GM21786 (cell line): ENCODE results near the gene CCDC70.

Experiments used
- ATAC-seq: cut with Tn5 transposase; IDR thresholded peaks from one replicate; pipeline ENCODE4 v1.9.1; 2021; ENCODE audit not compliant: unreplicated experiment

The CCDC70 gene

DNA sequence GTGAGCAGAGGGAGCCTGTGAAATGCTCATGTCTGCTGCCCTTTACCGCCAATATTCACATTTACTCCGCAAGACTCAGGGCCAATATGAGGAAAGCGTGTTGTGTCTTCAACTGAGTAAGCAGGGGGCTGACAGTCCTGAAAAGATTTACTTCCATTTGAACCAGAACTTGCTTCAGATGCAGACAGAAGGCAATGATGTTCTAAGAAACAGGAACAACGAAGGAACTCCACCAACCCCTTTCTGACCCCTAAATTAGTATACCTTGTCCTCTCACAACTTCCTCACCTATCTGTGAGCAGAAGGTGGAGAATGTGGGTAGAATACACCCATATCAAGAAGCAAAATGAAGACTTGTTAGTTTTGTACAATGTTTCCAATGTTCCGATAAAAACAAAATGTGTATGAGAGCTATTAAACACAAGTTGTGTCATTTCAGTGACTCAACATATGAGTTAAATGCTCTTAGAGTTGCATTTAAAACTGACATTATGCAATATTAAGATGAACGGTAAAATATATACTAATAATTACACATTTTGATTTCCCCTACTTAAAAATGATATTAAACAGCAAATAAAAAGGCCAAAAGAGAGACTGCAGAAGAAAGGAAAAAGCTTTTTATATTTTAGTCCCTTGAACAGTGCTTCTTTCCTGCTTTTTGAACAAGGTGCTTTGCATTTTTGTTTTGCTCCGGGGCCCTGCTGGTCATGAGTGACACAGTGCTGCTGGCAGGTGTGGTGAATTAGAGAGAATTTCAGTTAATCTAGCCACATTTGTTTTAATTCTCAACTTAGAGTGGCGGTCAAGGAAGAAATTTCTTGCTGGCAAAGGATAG is 32.8 kb upstream of the CCDC70 start:
- no peak for ATAC-seq

- no peak for ATAC-seq
Measured at GRCh38 chr13:51829568-51829899, 32.2 kb upstream of the CCDC70 start.

GRCh38 chr13:51831519-51831918 is 30.2 kb upstream of the CCDC70 start:
- no peak for ATAC-seq

- peak; percentile 82 for ATAC-seq
Measured at GRCh38 chr13:51832471-51833152, 29.2 kb upstream of the CCDC70 start.

DNA sequence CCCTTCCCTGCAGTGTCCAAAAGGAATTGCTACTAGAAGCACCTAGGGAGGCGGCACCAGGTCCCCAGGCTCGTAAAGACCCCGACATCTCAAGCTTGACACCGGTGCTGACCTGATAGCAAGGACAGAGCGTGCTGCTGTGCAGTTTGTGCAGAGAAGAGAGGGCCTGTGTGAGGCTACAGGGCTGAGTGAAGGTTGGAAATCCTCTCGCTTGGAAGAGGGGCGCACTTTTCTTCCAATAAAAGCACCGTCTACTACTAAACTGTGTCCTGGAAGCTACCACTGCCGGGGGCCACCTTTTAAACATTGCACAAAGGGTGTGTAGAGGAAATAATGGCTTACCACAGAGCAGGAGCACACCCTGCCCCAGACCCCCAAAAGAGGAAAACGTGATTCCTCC is 27.8 kb upstream of the CCDC70 start:
- no peak for ATAC-seq

- ATAC-seq: no peak
Measured at GRCh38 chr13:51834581-51835171, 27.1 kb upstream of the CCDC70 start.

DNA sequence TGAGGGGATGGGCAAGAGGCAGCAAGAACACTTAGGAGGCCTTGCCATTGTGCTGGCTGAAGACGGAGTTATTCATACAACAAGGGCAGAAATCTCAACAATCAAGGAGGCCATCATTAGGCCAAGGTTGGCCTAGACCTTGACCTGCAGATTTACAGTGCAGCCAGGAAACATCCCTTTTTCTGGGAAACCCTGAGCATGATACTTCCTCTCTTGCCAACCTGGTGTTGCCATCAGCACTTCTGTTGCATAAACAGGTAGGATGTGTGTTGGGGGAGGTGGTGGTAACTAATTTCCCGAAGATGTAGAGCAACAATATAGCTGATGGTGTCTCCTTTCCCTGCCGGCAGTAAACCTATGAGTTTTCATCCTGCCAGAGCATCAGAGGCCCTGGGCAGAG is 24.8 kb upstream of the CCDC70 start:
- no peak for ATAC-seq

GRCh38 chr13:51838240-51838846 is 23.4 kb upstream of the CCDC70 start:
- ATAC-seq: no peak

DNA sequence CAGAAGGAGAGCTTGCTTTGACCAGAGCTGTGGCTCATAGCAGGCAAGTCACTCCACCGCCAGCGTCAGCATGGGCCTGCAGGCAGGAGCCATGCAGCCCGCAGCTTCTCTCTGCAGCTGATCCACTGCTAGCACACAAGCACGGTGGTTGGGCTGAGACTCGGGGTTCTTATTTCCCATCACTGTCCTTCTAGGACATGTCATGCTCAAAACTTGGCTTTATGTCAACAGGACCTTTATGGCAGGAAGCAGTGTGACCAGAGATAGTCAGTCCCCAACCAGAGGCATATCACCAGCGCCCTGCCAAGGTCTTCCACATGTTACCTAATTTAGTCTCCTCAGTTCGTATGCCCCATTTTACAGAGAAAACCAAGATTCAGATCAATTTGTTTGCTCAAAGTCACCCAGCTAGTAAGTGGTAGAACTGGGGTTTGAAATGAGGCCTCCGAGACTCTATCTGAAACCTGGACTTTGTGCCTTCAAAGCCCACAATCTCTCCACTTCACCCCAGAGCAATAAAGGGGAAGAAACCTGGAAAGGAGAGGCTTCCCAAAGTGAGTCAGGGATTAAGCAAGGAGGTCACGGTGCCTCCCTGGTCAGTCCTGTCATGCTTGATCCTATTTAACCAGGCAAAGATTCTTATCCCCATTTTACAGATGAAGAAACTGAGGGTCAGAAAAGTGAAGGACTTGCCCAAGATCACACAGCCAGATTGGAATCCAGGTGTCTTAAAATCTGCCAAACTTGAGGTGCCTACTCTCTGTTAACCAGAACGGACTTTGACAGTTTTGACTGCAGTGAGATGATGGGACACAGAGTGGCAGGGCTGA is 21.8 kb upstream of the CCDC70 start:
- no peak for ATAC-seq

DNA sequence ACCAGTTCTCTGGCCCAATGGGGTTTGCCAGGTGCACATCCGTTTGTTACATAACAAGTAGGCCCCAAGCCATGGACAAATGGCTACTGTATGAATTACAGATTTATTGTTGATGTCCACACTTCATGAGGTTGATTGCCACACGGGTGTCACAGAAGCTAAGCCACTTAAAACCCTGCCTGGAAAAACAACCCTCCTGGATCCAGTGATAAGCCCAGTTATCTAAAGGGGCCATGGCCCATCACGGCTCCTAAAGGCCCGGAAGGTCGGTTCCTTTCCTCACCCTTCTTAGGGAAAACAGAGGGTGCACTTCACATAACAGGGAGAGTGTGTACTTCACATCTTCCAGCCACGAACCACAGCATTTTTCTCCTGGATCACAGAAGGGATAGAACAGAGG is 20.9 kb upstream of the CCDC70 start:
- ATAC-seq: no peak

GRCh38 chr13:51841732-51842131 is 20.0 kb upstream of the CCDC70 start:
- no peak for ATAC-seq

DNA sequence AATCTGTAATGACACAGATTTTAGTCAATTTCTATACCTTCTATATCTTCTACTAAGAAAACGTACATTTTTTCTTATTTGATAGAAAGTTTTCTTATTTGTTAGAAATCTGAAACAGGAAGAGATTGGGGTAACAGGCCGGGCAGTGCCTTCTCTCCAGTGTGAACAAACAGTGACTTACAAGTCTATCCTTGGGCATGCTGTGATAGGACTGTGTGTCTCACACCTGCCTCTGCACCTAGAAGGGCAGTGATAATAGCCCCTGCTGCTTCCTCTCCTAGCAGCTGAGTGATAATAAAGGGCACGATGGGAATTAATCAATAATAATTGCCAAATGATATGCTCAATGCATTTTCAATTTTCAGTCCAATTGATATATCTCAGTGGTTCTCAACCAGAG is 18.2 kb upstream of the CCDC70 start:
- ATAC-seq: no peak

DNA sequence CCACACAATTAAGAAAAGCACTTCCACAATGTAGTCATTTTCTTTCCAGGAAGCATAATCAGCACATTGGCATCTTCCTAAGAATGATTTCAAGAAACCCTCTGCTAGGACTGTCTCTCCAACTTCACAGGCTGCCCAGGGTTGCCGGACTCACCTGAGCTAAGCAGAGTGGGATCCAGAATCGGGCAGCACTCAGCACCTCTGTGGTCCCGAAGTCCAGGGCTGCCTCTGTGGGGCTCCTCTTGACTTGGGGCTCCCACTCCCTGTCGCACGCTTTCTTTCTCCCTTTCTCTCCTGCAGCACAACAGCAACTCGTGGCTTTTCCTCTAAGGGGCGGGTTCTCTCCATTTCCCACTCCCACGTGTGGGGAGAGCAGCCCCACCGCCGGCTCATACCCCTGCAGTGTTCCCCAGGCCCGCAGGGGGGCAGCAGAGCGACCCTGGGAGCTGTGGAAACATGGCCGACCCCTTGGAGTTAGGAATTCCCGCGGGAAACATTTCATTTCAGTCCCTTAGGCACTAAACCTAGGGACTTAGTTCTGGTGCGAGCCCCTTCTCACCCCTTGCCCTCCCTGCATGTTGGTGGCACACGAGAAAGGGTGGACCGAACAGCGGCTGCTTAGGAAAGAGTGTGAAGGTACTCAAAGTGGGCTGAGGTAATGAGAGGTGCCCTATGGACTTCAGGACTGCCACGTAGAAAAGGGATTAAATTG is 16.8 kb upstream of the CCDC70 start, which contains the start of gene TMEM272:
Gene TMEM272, minus strand, starts transcription at position 316 of the 712 bp plus-strand sequence. CDS start 6,647 bp downstream, outside the sequence.
- ATAC-seq: no peak

DNA sequence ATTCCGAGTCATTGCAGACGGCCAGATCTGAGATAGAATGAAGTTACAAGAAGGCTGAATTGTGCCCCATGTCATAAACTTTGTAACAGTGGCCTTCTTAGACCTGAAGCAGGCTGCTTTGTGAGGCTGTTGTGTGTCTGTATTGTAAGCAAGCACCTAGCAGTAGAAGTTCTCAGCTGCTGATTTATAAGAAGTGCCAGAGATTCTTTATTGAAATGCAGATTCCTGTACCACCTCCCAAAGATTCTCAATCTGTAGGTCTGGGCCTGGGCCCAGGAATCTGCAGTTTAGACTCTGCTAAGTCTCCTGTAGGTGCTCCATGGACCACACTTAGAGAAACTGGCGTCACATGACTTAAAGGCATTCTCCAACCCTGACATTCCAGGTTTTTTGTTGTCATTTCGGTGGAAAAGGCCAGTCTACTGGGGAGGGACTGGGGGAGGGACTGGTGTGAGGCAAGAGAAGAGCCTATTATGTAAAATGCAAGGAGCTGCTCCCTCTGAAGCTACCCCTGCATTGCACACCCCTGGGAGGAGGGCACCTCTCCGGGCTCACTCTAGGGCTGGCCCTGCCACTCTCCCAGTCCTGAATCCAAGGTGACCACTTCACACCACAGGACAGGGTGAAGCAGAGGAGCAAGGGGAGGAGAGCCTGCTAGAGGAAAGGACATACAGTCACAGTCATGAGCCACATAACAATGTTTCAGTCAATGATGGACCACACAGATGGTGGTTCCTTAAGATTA is 16.0 kb upstream of the CCDC70 start:
- ATAC-seq: no peak

DNA sequence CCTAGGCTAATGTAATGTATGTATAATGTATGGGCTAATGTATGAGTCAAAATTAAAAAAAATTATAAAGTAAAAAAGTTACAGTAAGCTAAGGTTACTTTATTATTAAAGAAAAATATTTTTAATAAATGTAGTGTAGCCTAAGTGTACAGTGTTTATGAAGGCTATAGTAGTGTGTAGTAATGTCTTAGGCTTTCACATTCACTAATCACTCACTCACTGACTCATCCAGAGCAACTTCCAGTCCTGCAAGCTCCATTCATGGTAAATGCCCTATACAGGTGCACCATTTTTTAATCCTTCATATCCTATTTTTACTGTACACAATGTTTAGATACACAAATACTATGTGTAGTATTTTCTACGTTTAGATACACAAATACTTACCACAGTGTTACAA is 15.0 kb upstream of the CCDC70 start:
- ATAC-seq: no peak

GRCh38 chr13:51848674-51849073 is 13.1 kb upstream of the CCDC70 start:
- no peak for ATAC-seq

DNA sequence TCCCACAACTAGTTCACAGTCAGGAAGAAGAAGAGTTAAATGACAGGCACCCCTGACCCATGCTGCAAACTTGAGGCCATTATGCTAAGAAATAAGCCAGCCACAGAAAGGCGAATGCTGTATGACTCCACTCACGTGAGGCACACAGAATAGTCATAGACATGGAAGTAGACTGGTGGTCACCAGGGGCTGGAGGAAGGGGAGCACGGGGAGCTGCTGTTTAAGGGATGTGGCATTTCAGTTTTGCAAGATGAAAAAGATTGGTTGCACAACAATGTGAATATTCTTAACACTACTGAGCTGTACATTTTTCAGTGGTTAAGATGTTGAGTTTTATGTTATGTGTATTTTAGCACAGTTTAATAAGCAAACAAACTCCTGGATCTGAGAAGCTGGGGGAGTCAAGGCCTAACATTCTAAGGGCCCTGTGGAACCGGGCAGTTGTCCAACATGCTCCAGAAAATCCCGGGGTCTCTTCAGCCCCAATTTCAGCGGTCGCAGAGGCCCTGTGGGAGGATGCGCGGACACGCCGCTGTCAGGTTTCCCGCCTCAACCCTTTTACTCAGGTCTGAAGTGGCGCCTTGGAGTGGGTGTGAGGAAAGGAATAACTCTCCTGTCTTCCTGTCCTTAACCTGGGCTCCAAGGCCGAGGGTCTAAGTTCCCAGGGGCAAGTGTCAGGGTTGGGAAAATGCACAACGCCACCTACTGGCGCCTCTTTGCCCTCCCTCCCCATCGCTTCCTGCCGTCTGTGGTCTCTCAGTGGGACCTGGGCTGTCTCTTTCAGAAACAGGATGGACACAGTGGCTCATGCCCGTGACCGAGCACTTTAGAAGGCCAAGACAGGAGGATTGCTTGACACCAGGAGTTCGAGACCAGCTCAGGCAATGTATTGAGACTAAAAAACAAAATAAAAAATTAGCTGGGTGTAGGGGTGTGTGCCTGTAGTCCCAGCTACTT is 12.3 kb upstream of the CCDC70 start:
- no peak for ATAC-seq

GRCh38 chr13:51856027-51856736 is 5.6 kb upstream of the CCDC70 start:
- no peak for ATAC-seq
